ENCODE data around the gene TOR3A. TPM values are rescaled to one million over a fixed set of nuclear protein-coding genes. Genes with fewer than 3 reads are reported as not detected.

Gene TOR3A
- total RNA-seq, 1 donor from 2014 or later = 14.5 TPM

DNA sequence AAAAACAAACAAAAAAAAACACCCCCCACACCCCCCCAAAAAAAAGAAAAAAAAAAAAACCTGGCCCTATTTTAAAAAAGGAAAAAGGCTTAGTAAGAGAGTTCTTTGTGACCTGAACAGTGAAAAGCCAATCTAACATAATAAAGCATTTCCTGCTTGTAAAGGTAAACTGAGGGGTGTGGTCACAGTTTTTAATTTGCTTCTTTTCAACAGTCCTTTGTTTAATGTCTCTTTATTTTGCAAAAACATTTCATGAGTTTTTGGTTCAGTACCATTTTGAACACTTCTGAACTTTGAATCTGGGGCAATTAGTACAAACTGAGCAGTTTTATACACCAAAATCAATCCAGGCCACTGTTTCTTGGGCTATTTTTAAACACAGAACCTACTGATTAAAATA, 37.6 kb downstream of the TOR3A start:
- peaks cover 68% of the 10 kb centered on the region for H3K36me3 ChIP-seq (ENCODE audit: insufficient read depth, low read length)
- H4K20me1 ChIP-seq (ENCODE audit: insufficient read depth, low read length) = peaks cover 57% of the 10 kb centered on the region
- H3K4me2 ChIP-seq (ENCODE audit: low read length) = no peak overlapping the region
- H3K4me3 ChIP-seq (ENCODE audit: insufficient read depth, low read depth, low read length) = no peak overlapping the region
- H3K27me3 ChIP-seq (ENCODE audit: insufficient read depth, low read length) = no peaks in the 10 kb centered on the region
- no peaks in the 10 kb centered on the region for H3K9me3 ChIP-seq (ENCODE audit: insufficient read depth, low read depth, low read length)
- peaks cover under 1% of the 10 kb centered on the region for H3K4me1 ChIP-seq (ENCODE audit: insufficient read depth, low read length)
- H3K79me2 ChIP-seq (ENCODE audit: insufficient read depth, low read length) = peaks cover 84% of the 10 kb centered on the region
- no peak for DNase-seq (ENCODE audit: low read depth)
- no peak for TF ChIP-seq EZH2 (IDR thresholded peaks at IDR 0.05; ENCODE audit: insufficient read depth, low read length)
- no peak for TF ChIP-seq CTCF (IDR thresholded peaks at IDR 0.05; ENCODE audit: insufficient read depth, low read depth, low read length)
- no peak overlapping the region for H2AFZ ChIP-seq (ENCODE audit: low read depth, low read length)
- peaks cover 8% of the 10 kb centered on the region for H3K4me1 Mint-ChIP-seq (ENCODE audit: low read depth, unreplicated experiment)
- peak overlapping the region; percentile 58 for H3K27ac Mint-ChIP-seq (ENCODE audit: unreplicated experiment)
- H3K36me3 Mint-ChIP-seq (ENCODE audit: low read depth, unreplicated experiment) = peaks cover 17% of the 10 kb centered on the region
- no peak overlapping the region for H3K9ac ChIP-seq (ENCODE audit: low read length)
- no peak overlapping the region for H3K27ac ChIP-seq (ENCODE audit: low read depth, low read length)
- H3K4me3 Mint-ChIP-seq (ENCODE audit: unreplicated experiment) = no peak overlapping the region
- H3K9me3 Mint-ChIP-seq (ENCODE audit: unreplicated experiment) = no peaks in the 10 kb centered on the region
- FAIRE-seq = no peak
- H3K27me3 Mint-ChIP-seq (ENCODE audit: low read depth, unreplicated experiment) = no peaks in the 10 kb centered on the region

DNA sequence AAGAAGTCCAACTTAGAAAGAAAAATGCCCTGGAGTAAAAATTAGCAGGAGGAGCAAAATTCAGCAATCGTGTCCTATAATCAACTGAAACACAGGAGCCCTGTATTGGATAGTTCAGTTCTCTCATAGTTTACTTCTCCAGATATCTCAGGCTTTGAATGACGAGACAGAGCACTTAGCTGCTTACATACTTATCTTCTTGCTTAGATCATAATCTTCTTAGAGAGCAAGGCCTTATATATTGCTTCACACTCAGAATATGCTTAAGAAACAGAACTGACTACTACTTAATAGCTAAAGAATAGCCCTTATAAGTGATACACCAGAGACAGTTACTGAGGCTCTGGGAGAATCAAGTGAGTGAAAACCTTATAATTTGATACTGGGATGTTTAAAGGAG, 38.9 kb downstream of the TOR3A start:
- Histone ChIP-seq H3K79me2 (ENCODE audit: insufficient read depth, low read length) (peaks cover 88% of the 10 kb centered on the region), H3K36me3 (ENCODE audit: insufficient read depth, low read length) (peaks cover 61% of the 10 kb centered on the region), H3K9ac (ENCODE audit: low read length) (no peak overlapping the region), H2AFZ (ENCODE audit: low read depth, low read length) (no peak overlapping the region), H4K20me1 (ENCODE audit: insufficient read depth, low read length) (peaks cover 50% of the 10 kb centered on the region), H3K4me1 (ENCODE audit: insufficient read depth, low read length) (peaks cover 11% of the 10 kb centered on the region), H3K9me3 (ENCODE audit: insufficient read depth, low read depth, low read length) (no peaks in the 10 kb centered on the region), H3K27ac (ENCODE audit: low read depth, low read length) (no peak overlapping the region), H3K4me3 (ENCODE audit: insufficient read depth, low read depth, low read length) (no peak overlapping the region), H3K27me3 (ENCODE audit: insufficient read depth, low read length) (no peaks in the 10 kb centered on the region), H3K4me2 (ENCODE audit: low read length) (no peak overlapping the region)
- FAIRE-seq = no peak
- Mint-ChIP-seq H3K9me3 (ENCODE audit: unreplicated experiment) (no peaks in the 10 kb centered on the region), H3K36me3 (ENCODE audit: low read depth, unreplicated experiment) (peaks cover 17% of the 10 kb centered on the region), H3K27me3 (ENCODE audit: low read depth, unreplicated experiment) (no peaks in the 10 kb centered on the region), H3K4me1 (ENCODE audit: low read depth, unreplicated experiment) (peaks cover 17% of the 10 kb centered on the region), H3K27ac (ENCODE audit: unreplicated experiment) (no peak overlapping the region), H3K4me3 (ENCODE audit: unreplicated experiment) (no peak overlapping the region)
- no peak for DNase-seq (ENCODE audit: low read depth)
- no peak for TF ChIP-seq EZH2 (IDR thresholded peaks at IDR 0.05; ENCODE audit: insufficient read depth, low read length)
- TF ChIP-seq CTCF (IDR thresholded peaks at IDR 0.05; ENCODE audit: insufficient read depth, low read depth, low read length) = no peak

DNA sequence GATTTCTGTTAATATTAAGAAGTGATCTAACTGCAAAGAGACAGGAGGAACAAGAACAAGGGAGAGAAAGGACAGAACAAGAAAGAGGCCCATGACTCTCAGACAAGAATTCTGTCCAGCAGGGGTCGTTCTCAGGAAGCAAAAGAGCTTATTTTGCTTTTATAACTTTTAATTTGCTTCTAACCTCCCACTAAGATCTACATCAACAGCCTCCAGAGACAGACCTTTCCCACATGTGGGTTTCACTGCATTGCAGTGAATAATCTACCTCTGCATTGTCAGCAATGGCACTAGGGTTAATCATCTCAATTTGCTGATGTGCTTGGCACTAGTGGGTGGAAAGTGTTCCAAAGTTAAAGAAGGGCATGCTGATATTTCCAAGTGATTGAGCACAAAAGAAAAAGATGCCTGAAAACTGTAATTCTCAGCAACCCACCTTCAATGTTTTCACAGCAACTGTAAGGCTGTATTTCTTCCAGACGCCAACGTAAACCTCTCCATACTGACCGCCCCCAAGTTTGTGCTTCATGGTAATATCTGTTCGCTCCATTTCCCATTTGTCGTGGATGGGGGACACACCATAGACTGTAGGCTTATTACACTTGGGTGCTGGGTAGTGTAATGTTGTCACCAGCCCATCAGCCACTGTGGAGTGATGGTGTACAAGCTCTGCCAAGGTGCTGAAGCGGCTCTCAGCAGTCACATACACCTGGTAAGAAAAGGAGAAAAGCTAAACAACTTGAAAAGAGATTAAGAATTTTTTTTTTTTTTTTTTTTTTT, 39.5 kb downstream of the TOR3A start:
- no peak overlapping the region for H3K4me3 Mint-ChIP-seq (ENCODE audit: unreplicated experiment)
- H3K4me2 ChIP-seq (ENCODE audit: low read length) = no peak overlapping the region
- no peak for FAIRE-seq
- H3K27ac Mint-ChIP-seq (ENCODE audit: unreplicated experiment) = no peak overlapping the region
- H3K4me3 ChIP-seq (ENCODE audit: insufficient read depth, low read depth, low read length) = no peak overlapping the region
- H3K9me3 Mint-ChIP-seq (ENCODE audit: unreplicated experiment) = no peaks in the 10 kb centered on the region
- no peaks in the 10 kb centered on the region for H3K27me3 Mint-ChIP-seq (ENCODE audit: low read depth, unreplicated experiment)
- peaks cover 88% of the 10 kb centered on the region for H3K79me2 ChIP-seq (ENCODE audit: insufficient read depth, low read length)
- H3K9me3 ChIP-seq (ENCODE audit: insufficient read depth, low read depth, low read length) = no peaks in the 10 kb centered on the region
- H3K27ac ChIP-seq (ENCODE audit: low read depth, low read length) = peak overlapping the region; percentile 1
- no peak overlapping the region for H3K9ac ChIP-seq (ENCODE audit: low read length)
- H3K4me1 ChIP-seq (ENCODE audit: insufficient read depth, low read length) = peaks cover 17% of the 10 kb centered on the region
- peaks cover 47% of the 10 kb centered on the region for H4K20me1 ChIP-seq (ENCODE audit: insufficient read depth, low read length)
- no peak for TF ChIP-seq EZH2 (IDR thresholded peaks at IDR 0.05; ENCODE audit: insufficient read depth, low read length)
- peak; percentile 61 for TF ChIP-seq CTCF (IDR thresholded peaks at IDR 0.05; ENCODE audit: insufficient read depth, low read depth, low read length)
- peaks cover 60% of the 10 kb centered on the region for H3K36me3 ChIP-seq (ENCODE audit: insufficient read depth, low read length)
- no peaks in the 10 kb centered on the region for H3K27me3 ChIP-seq (ENCODE audit: insufficient read depth, low read length)
- H3K4me1 Mint-ChIP-seq (ENCODE audit: low read depth, unreplicated experiment) = peaks cover 21% of the 10 kb centered on the region
- DNase-seq (ENCODE audit: low read depth) = no peak
- no peak overlapping the region for H2AFZ ChIP-seq (ENCODE audit: low read depth, low read length)
- peaks cover 15% of the 10 kb centered on the region for H3K36me3 Mint-ChIP-seq (ENCODE audit: low read depth, unreplicated experiment)
